ENCODE data around the gene DNAJA2. TPM values are rescaled to one million over a fixed set of nuclear protein-coding genes. Genes with fewer than 3 reads are reported as not detected.

Gene DNAJA2
- total RNA-seq, 1 donor from 2014 or later, result 57.1 TPM

- intact Hi-C loops (cut with micrococcal nuclease), result no loop called here
- no peak for DNase-seq
- POLR2A ChIA-PET, result no interaction called here
- no peak overlapping the region for H3K4me3 Mint-ChIP-seq
- ATAC-seq (ENCODE audit: low read depth), result no peak
- peaks cover 53% of the 10 kb centered on the region for H3K36me3 Mint-ChIP-seq (ENCODE audit: low read depth)
- no peak for TF ChIP-seq CTCF (IDR thresholded peaks at IDR 0.05)
- H3K9me3 Mint-ChIP-seq, result no peaks in the 10 kb centered on the region
- H3K27ac Mint-ChIP-seq, result no peak overlapping the region
- H3K27me3 Mint-ChIP-seq, result no peaks in the 10 kb centered on the region
- CTCF ChIA-PET, result interaction anchor here (1.0 to 5.5 kb wide), 3 partner anchors 73 to 253 kb away, joined by 3 to 57 read pairs (median 8); no protein-coding TSS in a partner anchor
- peaks cover 5% of the 10 kb centered on the region for H3K4me1 Mint-ChIP-seq
Observed at GRCh38 chr16:46926470-46927225, 46.8 kb downstream of the DNAJA2 start.

GRCh38 chr16:46924402-46924801 is 49.1 kb downstream of the DNAJA2 start:
- intact Hi-C loops (cut with micrococcal nuclease), result no loop called here
- no peak for ATAC-seq (ENCODE audit: low read depth)
- H3K27ac Mint-ChIP-seq, result no peak overlapping the region
- ChIA-PET CTCF (interaction anchor here (1.2 to 1.5 kb wide), 2 partner anchors 70 to 251 kb away, joined by 5 to 6 read pairs; no protein-coding TSS in a partner anchor), POLR2A (no interaction called here)
- H3K4me1 Mint-ChIP-seq, result peaks cover 16% of the 10 kb centered on the region
- peaks cover 50% of the 10 kb centered on the region for H3K36me3 Mint-ChIP-seq (ENCODE audit: low read depth)
- H3K27me3 Mint-ChIP-seq, result no peaks in the 10 kb centered on the region
- no peak overlapping the region for H3K4me3 Mint-ChIP-seq
- H3K9me3 Mint-ChIP-seq, result no peaks in the 10 kb centered on the region
- no peak for DNase-seq
- TF ChIP-seq CTCF (IDR thresholded peaks at IDR 0.05), result no peak

GRCh38 chr16:46923513-46924295 is 49.8 kb downstream of the DNAJA2 start:
- no peak overlapping the region for H3K4me3 Mint-ChIP-seq
- H3K4me1 Mint-ChIP-seq, result peaks cover 23% of the 10 kb centered on the region
- H3K9me3 Mint-ChIP-seq, result no peaks in the 10 kb centered on the region
- H3K36me3 Mint-ChIP-seq (ENCODE audit: low read depth), result peaks cover 44% of the 10 kb centered on the region
- DNase-seq, result no peak
- POLR2A ChIA-PET, result no interaction called here
- H3K27ac Mint-ChIP-seq, result no peak overlapping the region
- CTCF ChIA-PET, result interaction anchor here (1.2 to 1.5 kb wide), 2 partner anchors 70 to 250 kb away, joined by 5 to 6 read pairs; no protein-coding TSS in a partner anchor
- ATAC-seq (ENCODE audit: low read depth), result no peak
- no peak for TF ChIP-seq CTCF (IDR thresholded peaks at IDR 0.05)
- intact Hi-C loops (cut with micrococcal nuclease), result no loop called here
- no peaks in the 10 kb centered on the region for H3K27me3 Mint-ChIP-seq

- no peak overlapping the region for H3K27ac Mint-ChIP-seq
- no peak overlapping the region for H3K4me3 Mint-ChIP-seq
- H3K9me3 Mint-ChIP-seq, result no peaks in the 10 kb centered on the region
- peaks cover 38% of the 10 kb centered on the region for H3K4me1 Mint-ChIP-seq
- H3K27me3 Mint-ChIP-seq, result no peaks in the 10 kb centered on the region
- no peak for TF ChIP-seq CTCF (IDR thresholded peaks at IDR 0.05)
- ATAC-seq (ENCODE audit: low read depth) (no peak), DNase-seq (no peak)
- peaks cover 33% of the 10 kb centered on the region for H3K36me3 Mint-ChIP-seq (ENCODE audit: low read depth)
- POLR2A ChIA-PET, result no interaction called here
- intact Hi-C loops (cut with micrococcal nuclease), result no loop called here
- CTCF ChIA-PET, result interaction anchor here (2.1 kb wide), 1 partner anchor 68 kb away, joined by 9 read pairs; no protein-coding TSS in a partner anchor
Observed at GRCh38 chr16:46922239-46922638, 51.2 kb downstream of the DNAJA2 start.
